ENCODE results near the gene ZEB1.

- TF ChIP-seq, protein P1, sequence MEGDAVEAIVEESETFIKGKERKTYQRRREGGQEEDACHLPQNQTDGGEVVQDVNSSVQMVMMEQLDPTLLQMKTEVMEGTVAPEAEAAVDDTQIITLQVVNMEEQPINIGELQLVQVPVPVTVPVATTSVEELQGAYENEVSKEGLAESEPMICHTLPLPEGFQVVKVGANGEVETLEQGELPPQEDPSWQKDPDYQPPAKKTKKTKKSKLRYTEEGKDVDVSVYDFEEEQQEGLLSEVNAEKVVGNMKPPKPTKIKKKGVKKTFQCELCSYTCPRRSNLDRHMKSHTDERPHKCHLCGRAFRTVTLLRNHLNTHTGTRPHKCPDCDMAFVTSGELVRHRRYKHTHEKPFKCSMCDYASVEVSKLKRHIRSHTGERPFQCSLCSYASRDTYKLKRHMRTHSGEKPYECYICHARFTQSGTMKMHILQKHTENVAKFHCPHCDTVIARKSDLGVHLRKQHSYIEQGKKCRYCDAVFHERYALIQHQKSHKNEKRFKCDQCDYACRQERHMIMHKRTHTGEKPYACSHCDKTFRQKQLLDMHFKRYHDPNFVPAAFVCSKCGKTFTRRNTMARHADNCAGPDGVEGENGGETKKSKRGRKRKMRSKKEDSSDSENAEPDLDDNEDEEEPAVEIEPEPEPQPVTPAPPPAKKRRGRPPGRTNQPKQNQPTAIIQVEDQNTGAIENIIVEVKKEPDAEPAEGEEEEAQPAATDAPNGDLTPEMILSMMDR (IDR thresholded peaks at IDR 0.05): no peak
- TF ChIP-seq POLR2A (IDR thresholded peaks at IDR 0.05): no peak
These were observed 165.6 kb downstream of the ZEB1 start for GRCh38 chr10:31484431-31485135.
